Measurements from ENCODE around the gene KRT40. TPM values are rescaled to one million over a fixed set of nuclear protein-coding genes. Genes with fewer than 3 reads are reported as not detected.

Gene KRT40
- total and polyA plus RNA-seq, 2 donors (not counting 3 experiments of a cell fraction or from before 2014, with no cell fraction given), result not detected

DNA sequence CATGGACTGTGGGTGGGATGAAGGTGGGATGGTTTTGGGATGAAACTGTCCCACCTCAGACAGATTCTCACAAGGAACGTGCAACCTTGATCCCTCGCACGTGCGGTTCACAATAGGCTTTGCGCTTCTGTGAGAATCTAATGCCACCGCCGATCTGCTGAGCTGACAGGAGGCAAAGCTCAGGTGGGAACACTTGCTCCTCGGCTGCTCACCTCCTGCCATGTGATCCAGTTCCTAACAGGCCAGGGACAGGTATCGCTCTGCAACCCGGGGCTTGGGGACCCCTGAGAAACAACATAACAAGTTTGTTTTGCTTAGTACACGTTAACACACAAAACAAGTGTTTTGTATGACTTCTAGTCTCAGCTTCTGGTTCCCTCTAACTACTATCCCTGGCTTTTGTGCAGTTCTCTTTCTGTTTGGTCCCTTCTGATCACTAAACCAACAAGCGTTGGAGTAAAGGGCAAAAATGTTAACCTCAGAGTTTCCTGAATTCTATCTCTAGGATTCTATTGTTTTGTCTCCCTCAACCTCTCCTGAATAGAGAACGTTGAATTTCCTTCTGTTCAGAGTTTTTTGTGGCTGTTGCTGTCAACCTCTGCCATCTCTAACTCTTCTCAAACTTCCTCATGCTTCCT is 32.6 kb upstream of the KRT40 start:
- DNase-seq (ENCODE audit: low read depth, low spot score) (no peak), FAIRE-seq (no peak)
- H3K36me3 ChIP-seq (ENCODE audit: control insufficient read depth in 2 of 2, extremely low read depth in 1 of 2, insufficient read depth in 2 of 2, low read length in 2 of 2), result no peaks in the 10 kb centered on the region
- H3K4me2 ChIP-seq (ENCODE audit: insufficient read depth, low read length), result no peak overlapping the region
- H2AFZ ChIP-seq (ENCODE audit: low read depth, low read length), result no peak overlapping the region
- H3K27me3 ChIP-seq (ENCODE audit: control insufficient read depth in 2 of 2, insufficient read depth in 2 of 2, low read length in 2 of 2), result peaks cover 0 to 1% of the 10 kb centered on the region in 2 experiments
- BruUV-seq (replicated peaks), result no TSS peak
- POLR2A ChIA-PET, result no interaction called here
- CTCF ChIA-PET, result no interaction called here
- no peaks in the 10 kb centered on the region for H3K79me2 ChIP-seq (ENCODE audit: control insufficient read depth, insufficient read depth, low read length)
- dilution Hi-C loops (cut with MboI; ENCODE audit: extremely low pct_ligation_motif_present, low sequenced_read_pairs) (no loop called here), intact Hi-C loops (cut with micrococcal nuclease) (no loop called here)
- H3K27ac ChIP-seq (ENCODE audit: insufficient read depth, low read depth, low read length), result no peak overlapping the region
- H4K20me1 ChIP-seq (replicated peaks; ENCODE audit: control insufficient read depth, extremely low read depth, insufficient read depth, low read length), result no peaks in the 10 kb centered on the region
- H3K9ac ChIP-seq (replicated peaks; ENCODE audit: extremely low read depth, insufficient read depth, low read length), result no peak overlapping the region
- H3K4me1 ChIP-seq (ENCODE audit: control insufficient read depth, extremely low read depth, insufficient read depth, low read length), result no peaks in the 10 kb centered on the region
- H3K4me3 ChIP-seq (replicated peaks in 1 of 3; ENCODE audit: insufficient read depth in 1 of 3, low read depth in 1 of 3, low read length in 3 of 3), result no peak overlapping the region
- TF ChIP-seq JUN (IDR thresholded peaks at IDR 0.05; ENCODE audit: borderline replicate concordance, insufficient read depth, insufficient read length, low read depth) (no peak), POLR2A (IDR thresholded peaks at IDR 0.05; ENCODE audit: low read depth, low read length) (no peak), POLR2AphosphoS5 (IDR thresholded peaks at IDR 0.05; ENCODE audit: insufficient read depth, low read depth, low read length) (no peak), EZH2 (IDR thresholded peaks at IDR 0.05; ENCODE audit: borderline replicate concordance, low read depth, low read length, severe bottlenecking) (no peak)
- no peaks in the 10 kb centered on the region for H3K9me1 ChIP-seq (replicated peaks; ENCODE audit: control insufficient read depth, extremely low read depth, insufficient read depth, low read length)
- no peaks in the 10 kb centered on the region for H3K9me3 ChIP-seq (replicated peaks; ENCODE audit: control insufficient read depth, insufficient read depth, low read length)

DNA sequence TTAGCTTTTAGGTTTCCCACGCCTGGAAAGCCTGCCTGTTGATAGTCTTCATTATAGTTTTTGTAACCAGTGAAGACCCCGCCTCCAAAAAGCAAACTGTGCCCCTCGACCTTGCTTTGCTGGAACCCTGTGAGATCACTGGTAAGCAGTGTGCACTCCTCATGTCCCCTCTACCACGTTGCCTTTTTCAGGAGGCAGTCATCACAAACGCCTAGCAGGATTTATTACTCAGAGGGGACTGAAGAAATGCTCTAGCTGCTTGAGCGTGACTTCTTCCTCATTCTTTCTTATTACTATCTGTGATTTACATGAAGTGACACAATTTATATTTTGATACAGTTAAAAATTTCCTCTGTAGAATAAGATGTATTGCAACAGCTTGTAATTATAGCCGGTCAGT is 31.3 kb upstream of the KRT40 start:
- no TSS peak for BruUV-seq (replicated peaks)
- ChIA-PET CTCF (no interaction called here), POLR2A (no interaction called here)

More for the DNA sequence above, 31.3 kb upstream of the KRT40 start:
- Histone ChIP-seq H3K79me2 (ENCODE audit: control insufficient read depth, insufficient read depth, low read length) (no peaks in the 10 kb centered on the region), H2AFZ (ENCODE audit: low read depth, low read length) (no peak overlapping the region), H3K27me3 (ENCODE audit: control insufficient read depth in 2 of 2, insufficient read depth in 2 of 2, low read length in 2 of 2) (peaks cover 0 to 1% of the 10 kb centered on the region in 2 experiments), H4K20me1 (replicated peaks; ENCODE audit: control insufficient read depth, extremely low read depth, insufficient read depth, low read length) (no peaks in the 10 kb centered on the region), H3K9me1 (replicated peaks; ENCODE audit: control insufficient read depth, extremely low read depth, insufficient read depth, low read length) (no peaks in the 10 kb centered on the region), H3K9ac (replicated peaks; ENCODE audit: extremely low read depth, insufficient read depth, low read length) (no peak overlapping the region), H3K36me3 (ENCODE audit: control insufficient read depth in 2 of 2, extremely low read depth in 1 of 2, insufficient read depth in 2 of 2, low read length in 2 of 2) (no peaks in the 10 kb centered on the region), H3K4me3 (replicated peaks in 1 of 3; ENCODE audit: insufficient read depth in 1 of 3, low read depth in 1 of 3, low read length in 3 of 3) (no peak overlapping the region), H3K27ac (ENCODE audit: insufficient read depth, low read depth, low read length) (no peak overlapping the region), H3K9me3 (replicated peaks; ENCODE audit: control insufficient read depth, insufficient read depth, low read length) (no peaks in the 10 kb centered on the region), H3K4me2 (ENCODE audit: insufficient read depth, low read length) (no peak overlapping the region), H3K4me1 (ENCODE audit: control insufficient read depth, extremely low read depth, insufficient read depth, low read length) (no peaks in the 10 kb centered on the region)
- intact Hi-C loops (cut with micrococcal nuclease), result no loop called here
- DNase-seq (ENCODE audit: low read depth, low spot score) (no peak), FAIRE-seq (no peak)
- TF ChIP-seq GATA2 (IDR thresholded peaks at IDR 0.05; ENCODE audit: insufficient read depth, insufficient read length, low read depth, low read length) (no peak), MAX (IDR thresholded peaks at IDR 0.05; ENCODE audit: insufficient read depth, insufficient read length) (no peak)
- dilution Hi-C loops (cut with MboI; ENCODE audit: extremely low pct_ligation_motif_present, low sequenced_read_pairs), result no loop called here
